ENCODE data around the gene SAAL1.

The SAAL1 gene

GRCh38 chr11:18080451-18080850 lies 25.4 kb downstream of the SAAL1 start:
- no peak for DNase-seq

GRCh38 chr11:18078909-18079308 lies 27.0 kb downstream of the SAAL1 start:
- no peak for DNase-seq

- no peak for DNase-seq
Observed at GRCh38 chr11:18075444-18075843, 30.4 kb downstream of the SAAL1 start.

- no peak for DNase-seq
Observed at GRCh38 chr11:18071098-18071705, 34.7 kb downstream of the SAAL1 start.

GRCh38 chr11:18067372-18067771 lies 38.5 kb downstream of the SAAL1 start:
- no peak for DNase-seq

GRCh38 chr11:18066626-18067025 lies 39.3 kb downstream of the SAAL1 start:
- no peak for DNase-seq

- no peak for DNase-seq
Observed at GRCh38 chr11:18065572-18065971, 40.3 kb downstream of the SAAL1 start.

- DNase-seq, result no peak
Observed at GRCh38 chr11:18064450-18065054, 41.3 kb downstream of the SAAL1 start.

GRCh38 chr11:18063862-18064434 lies 41.9 kb downstream of the SAAL1 start:
- no peak for DNase-seq

GRCh38 chr11:18063125-18063524 lies 42.8 kb downstream of the SAAL1 start:
- no peak for DNase-seq

GRCh38 chr11:18061351-18061750 lies 44.5 kb downstream of the SAAL1 start:
- no peak for DNase-seq

- no peak for DNase-seq
Observed at GRCh38 chr11:18056561-18057181, 49.2 kb downstream of the SAAL1 start.

GRCh38 chr11:18054511-18055103 lies 51.3 kb downstream of the SAAL1 start:
- no peak for DNase-seq

- DNase-seq, result no peak
Observed at GRCh38 chr11:18050848-18051247, 55.0 kb downstream of the SAAL1 start.

- DNase-seq, result no peak
Observed at GRCh38 chr11:18046116-18046777, 59.6 kb downstream of the SAAL1 start, which contains the start of gene TPH1. Gene TPH1, minus strand, starts transcription at chr11:18046269. Its CDS starts 5,507 bp downstream, at chr11:18040762.

GRCh38 chr11:18036456-18036855 lies 69.4 kb downstream of the SAAL1 start:
- no peak for DNase-seq

Measured in SIG-M5 (cell line).